GM12873 (cell line): ENCODE data around the gene TRABD2B.

Experiments used
- CTCF ChIP-seq: IDR thresholded peaks from 2 replicates; pipeline ENCODE4 v1.5.1; 2012; ENCODE audit warnings: low read depth, mild to moderate bottlenecking, moderate library complexity, low read length, control low read depth; ENCODE audit not compliant: insufficient read depth; ENCODE audit errors: missing control alignments

Gene TRABD2B

DNA sequence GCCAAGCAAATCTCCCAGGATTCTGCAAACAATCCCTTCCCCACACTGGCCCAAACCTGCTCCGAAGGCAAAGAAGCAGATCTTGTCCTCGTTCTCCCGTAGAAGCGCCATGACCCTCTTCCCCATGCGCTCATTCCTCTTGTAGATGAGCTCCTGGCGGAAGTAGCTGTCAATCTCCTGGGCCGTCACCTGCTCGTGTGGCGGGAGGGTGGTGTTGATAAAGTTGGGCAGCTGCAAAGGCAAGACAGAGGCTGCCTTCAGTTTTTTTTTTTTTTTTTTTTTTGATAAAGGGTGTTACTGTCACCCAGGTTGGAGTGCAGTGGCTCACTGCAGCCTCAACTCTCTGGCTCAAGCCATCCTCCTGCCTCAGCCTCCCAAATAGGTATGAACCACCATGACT is 202.7 kb downstream of the TRABD2B start:
- no peak for TF ChIP-seq CTCF

GRCh38 chr1:47794081-47794480 is 203.1 kb downstream of the TRABD2B start:
- TF ChIP-seq CTCF: no peak

DNA sequence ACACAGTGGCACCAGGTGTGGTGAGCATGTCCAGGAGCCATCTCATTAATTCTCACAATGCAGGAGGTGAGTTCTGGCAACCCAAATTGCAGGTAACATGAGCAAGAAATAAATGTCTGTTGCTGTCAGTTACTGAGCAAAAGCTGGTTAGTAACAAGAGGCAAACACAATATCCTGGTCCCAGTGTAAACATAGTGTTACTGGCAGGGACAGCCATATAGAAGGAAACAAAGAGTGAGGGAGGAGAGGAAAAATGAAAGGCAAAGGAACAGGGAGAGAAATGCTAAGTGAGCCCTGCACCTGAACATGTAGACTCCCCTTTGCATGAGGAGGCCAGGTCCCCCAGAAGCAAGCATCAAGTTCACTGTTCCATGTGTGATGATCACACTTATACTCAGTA is 203.6 kb downstream of the TRABD2B start:
- no peak for TF ChIP-seq CTCF

DNA sequence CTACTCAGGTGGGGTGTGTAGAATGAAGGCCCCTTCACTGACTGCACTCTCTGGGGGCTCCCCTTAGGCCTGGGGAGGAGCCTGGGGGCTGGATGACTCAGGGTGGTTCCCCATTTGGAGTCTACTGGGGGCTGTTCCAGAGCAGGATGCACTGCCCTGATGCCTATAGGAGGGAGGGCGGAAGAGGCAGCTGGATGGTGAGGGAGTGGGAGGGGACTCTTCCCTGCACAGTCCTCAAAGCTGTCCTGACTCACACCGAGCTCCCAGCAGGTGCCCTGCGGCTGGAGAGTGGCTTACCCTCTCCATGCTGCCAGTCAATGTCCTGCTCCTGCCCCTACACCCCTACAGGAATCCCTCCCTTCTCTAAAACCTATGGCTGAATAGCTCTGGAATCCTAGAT is 204.4 kb downstream of the TRABD2B start:
- TF ChIP-seq CTCF: no peak

DNA sequence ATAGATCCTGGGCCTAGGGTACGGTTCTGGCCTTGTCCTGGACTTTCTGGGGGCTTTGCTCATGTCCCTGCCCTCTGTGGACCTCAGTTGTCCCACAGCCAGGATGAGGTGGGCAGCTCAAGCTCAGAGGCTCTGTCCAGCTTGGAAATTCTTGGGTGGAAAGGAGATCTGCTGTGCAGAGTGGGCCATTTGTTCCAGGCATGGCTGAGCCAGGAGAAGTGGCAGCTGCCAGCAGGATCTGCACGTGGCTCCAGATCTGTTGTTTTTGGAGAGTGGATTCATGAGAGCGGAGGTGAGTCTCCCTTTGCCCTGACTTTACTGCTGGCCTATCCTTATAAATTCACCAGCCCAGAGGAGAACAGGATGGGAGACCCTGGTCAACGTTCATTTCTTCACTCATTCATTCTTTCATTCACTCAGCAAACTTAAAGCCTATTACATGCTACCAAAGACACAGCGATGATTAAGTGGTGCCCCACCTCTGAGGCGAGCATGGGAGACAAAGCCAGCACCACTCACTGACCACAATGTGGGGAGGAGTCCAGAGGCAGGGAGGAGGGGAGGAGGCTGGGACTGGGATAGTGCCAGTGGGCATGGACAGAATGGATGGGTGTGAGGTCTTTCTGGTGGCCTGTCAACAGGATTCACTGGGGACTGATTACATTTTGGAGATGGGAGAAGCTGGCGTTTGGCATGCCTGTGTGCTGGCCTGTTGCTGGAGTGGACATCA is 205.1 kb downstream of the TRABD2B start:
- no peak for TF ChIP-seq CTCF

GRCh38 chr1:47788761-47789160 is 208.4 kb downstream of the TRABD2B start:
- TF ChIP-seq CTCF: no peak

DNA sequence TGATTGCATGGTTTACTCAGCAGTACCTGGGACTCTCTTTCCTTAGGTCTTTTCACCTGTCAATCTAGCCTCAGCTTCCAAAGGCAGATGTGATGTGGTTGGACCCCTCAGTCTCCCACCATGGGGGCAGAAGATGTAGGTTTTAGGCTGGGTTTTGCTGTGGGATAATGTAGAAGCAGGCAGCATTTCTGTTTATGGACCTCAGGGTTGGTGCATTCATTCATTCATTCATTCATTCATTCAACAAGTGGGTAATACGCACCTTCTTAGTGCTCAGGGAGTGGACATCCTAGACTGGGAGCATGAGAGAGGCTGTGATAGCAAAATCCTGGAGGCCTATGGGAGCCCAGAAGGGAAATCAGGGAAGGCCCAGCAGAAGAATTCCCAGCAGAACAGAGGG is 209.6 kb downstream of the TRABD2B start:
- no peak for TF ChIP-seq CTCF

- TF ChIP-seq CTCF: no peak
Measured at GRCh38 chr1:47786316-47786715, 210.9 kb downstream of the TRABD2B start.
